Stimulated activated memory B cell treated with anti-CD40 and anti-IgM and Interleukin-4, amounts not matched to agents 10 μg/mL and 1 μg/mL and 100 μg/mL, for 72 hours (primary cell): Measurements from ENCODE around the gene MORC3.
"Not testable (repeated sequence)": the region's sequence is repeated elsewhere in the genome, so short reads cannot be mapped to it uniquely, and the experiment has no call there.

Experiments used
- ATAC-seq: fragments of 150-1000 bp; cut with Tn5 transposase; 2 replicates; pipeline ENCODE4 v1.10.0; 2021
- H3K27ac Mint-ChIP-seq: one replicate; pipeline ENCODE4 v1.8.0; 2022; ENCODE audit warnings: mild to moderate bottlenecking, mixed read lengths
- H3K27me3 Mint-ChIP-seq: one replicate; pipeline ENCODE4 v1.8.0; 2022; ENCODE audit warnings: mixed read lengths
- H3K36me3 Mint-ChIP-seq: one replicate; pipeline ENCODE4 v1.8.0; 2022; ENCODE audit warnings: mixed read lengths
- H3K4me1 Mint-ChIP-seq: one replicate; pipeline ENCODE4 v1.8.0; 2022; ENCODE audit warnings: mixed read lengths
- H3K4me3 Mint-ChIP-seq: one replicate; pipeline ENCODE4 v1.8.0; 2022; ENCODE audit warnings: mild to moderate bottlenecking, moderate library complexity, mixed read lengths
- H3K9me3 Mint-ChIP-seq: one replicate; pipeline ENCODE4 v1.8.0; 2022; ENCODE audit warnings: mixed read lengths

Gene MORC3

GRCh38 chr21:36349315-36349714 is 29.3 kb downstream of the MORC3 start:
- no peak overlapping the region for H3K4me3 Mint-ChIP-seq
- no peaks in the 10 kb centered on the region for H3K9me3 Mint-ChIP-seq
- H3K36me3 Mint-ChIP-seq: peaks cover 48% of the 10 kb centered on the region
- H3K27ac Mint-ChIP-seq: no peak overlapping the region
- no peaks in the 10 kb centered on the region for H3K4me1 Mint-ChIP-seq
- no peaks in the 10 kb centered on the region for H3K27me3 Mint-ChIP-seq
- no peak for ATAC-seq

- Mint-ChIP-seq H3K4me3 (no peak overlapping the region), H3K27ac (no peak overlapping the region), H3K36me3 (peaks cover 46% of the 10 kb centered on the region), H3K9me3 (no peaks in the 10 kb centered on the region), H3K27me3 (no peaks in the 10 kb centered on the region), H3K4me1 (no peaks in the 10 kb centered on the region)
- no peak for ATAC-seq
Observed at GRCh38 chr21:36350282-36350910, 30.4 kb downstream of the MORC3 start.

- Mint-ChIP-seq H3K4me3 (no peak overlapping the region), H3K36me3 (peaks cover 42% of the 10 kb centered on the region), H3K27me3 (no peaks in the 10 kb centered on the region), H3K27ac (peak overlapping the region; percentile 1), H3K4me1 (no peaks in the 10 kb centered on the region), H3K9me3 (no peaks in the 10 kb centered on the region)
- no peak for ATAC-seq
Observed at GRCh38 chr21:36354918-36355680, 35.1 kb downstream of the MORC3 start.

GRCh38 chr21:36355868-36356267 is 35.9 kb downstream of the MORC3 start:
- Mint-ChIP-seq H3K36me3 (peaks cover 48% of the 10 kb centered on the region), H3K4me1 (no peaks in the 10 kb centered on the region), H3K9me3 (no peaks in the 10 kb centered on the region), H3K27ac (no peak overlapping the region), H3K27me3 (no peaks in the 10 kb centered on the region), H3K4me3 (no peak overlapping the region)
- ATAC-seq: no peak

GRCh38 chr21:36359185-36359584 is 39.2 kb downstream of the MORC3 start:
- peaks cover 35% of the 10 kb centered on the region for H3K36me3 Mint-ChIP-seq
- no peaks in the 10 kb centered on the region for H3K4me1 Mint-ChIP-seq
- H3K4me3 Mint-ChIP-seq: no peak overlapping the region
- no peaks in the 10 kb centered on the region for H3K9me3 Mint-ChIP-seq
- H3K27me3 Mint-ChIP-seq: no peaks in the 10 kb centered on the region
- no peak for ATAC-seq
- H3K27ac Mint-ChIP-seq: no peak overlapping the region

- no peak overlapping the region for H3K4me3 Mint-ChIP-seq
- ATAC-seq: no peak
Observed at GRCh38 chr21:36369064-36369685, 49.2 kb downstream of the MORC3 start.

GRCh38 chr21:36375994-36376393 is 56.0 kb downstream of the MORC3 start:
- no peaks in the 10 kb centered on the region for H3K4me1 Mint-ChIP-seq
- H3K36me3 Mint-ChIP-seq: peaks cover 38% of the 10 kb centered on the region
- H3K27me3 Mint-ChIP-seq: no peaks in the 10 kb centered on the region
- ATAC-seq: no peak
- H3K9me3 Mint-ChIP-seq: no peaks in the 10 kb centered on the region
- no peak overlapping the region for H3K27ac Mint-ChIP-seq
- no peak overlapping the region for H3K4me3 Mint-ChIP-seq

More at GRCh38 chr21:36369064-36369685, 49.2 kb downstream of the MORC3 start:
- Mint-ChIP-seq H3K4me1 (peaks cover 11% of the 10 kb centered on the region), H3K27me3 (no peaks in the 10 kb centered on the region), H3K36me3 (peaks cover 71% of the 10 kb centered on the region), H3K27ac (peak overlapping the region; percentile 61), H3K9me3 (no peaks in the 10 kb centered on the region)

- H3K27ac Mint-ChIP-seq: no peak overlapping the region
- ATAC-seq: no peak
Observed at GRCh38 chr21:36377391-36377842, 57.4 kb downstream of the MORC3 start.

GRCh38 chr21:36379251-36379650 is 59.3 kb downstream of the MORC3 start:
- Mint-ChIP-seq H3K9me3 (no peaks in the 10 kb centered on the region), H3K4me1 (no peaks in the 10 kb centered on the region), H3K4me3 (no peak overlapping the region), H3K27me3 (no peaks in the 10 kb centered on the region), H3K27ac (no peak overlapping the region), H3K36me3 (peaks cover 20% of the 10 kb centered on the region)
- no peak for ATAC-seq

More at GRCh38 chr21:36377391-36377842, 57.4 kb downstream of the MORC3 start:
- Mint-ChIP-seq H3K36me3 (peaks cover 26% of the 10 kb centered on the region), H3K27me3 (no peaks in the 10 kb centered on the region), H3K4me1 (no peaks in the 10 kb centered on the region), H3K9me3 (no peaks in the 10 kb centered on the region), H3K4me3 (no peak overlapping the region)

GRCh38 chr21:36381841-36382589 is 62.0 kb downstream of the MORC3 start:
- Mint-ChIP-seq H3K4me3 (no peak overlapping the region), H3K36me3 (peaks cover 7% of the 10 kb centered on the region), H3K9me3 (no peaks in the 10 kb centered on the region), H3K27ac (no peak overlapping the region), H3K27me3 (no peaks in the 10 kb centered on the region), H3K4me1 (no peaks in the 10 kb centered on the region)
- no peak for ATAC-seq

- not testable (repeated sequence) for H3K27me3 Mint-ChIP-seq, H3K4me3 Mint-ChIP-seq, ATAC-seq, H3K4me1 Mint-ChIP-seq, H3K36me3 Mint-ChIP-seq, H3K9me3 Mint-ChIP-seq, H3K27ac Mint-ChIP-seq
Observed at GRCh38 chr21:36382722-36383121, 62.7 kb downstream of the MORC3 start.

GRCh38 chr21:36384885-36385232 is 64.9 kb downstream of the MORC3 start:
- peak; percentile 3 for ATAC-seq
- no peaks in the 10 kb centered on the region for H3K9me3 Mint-ChIP-seq
- no peak overlapping the region for H3K27ac Mint-ChIP-seq
- H3K4me3 Mint-ChIP-seq: peak overlapping the region; percentile 26
- H3K27me3 Mint-ChIP-seq: no peaks in the 10 kb centered on the region
- no peaks in the 10 kb centered on the region for H3K36me3 Mint-ChIP-seq
- H3K4me1 Mint-ChIP-seq: peaks cover 5% of the 10 kb centered on the region

GRCh38 chr21:36385233-36386030 is 65.4 kb downstream of the MORC3 start, which contains the start of gene CHAF1B:
Gene CHAF1B (plus strand): TSS chr21:36385392. CDS start chr21:36386137, 745 bp downstream.
- Mint-ChIP-seq H3K36me3 (no peaks in the 10 kb centered on the region), H3K27ac (no peak within 1 kb of the TSS), H3K4me3 (peak within 1 kb of the TSS; percentile 76), H3K4me1 (peaks cover 5% of the 10 kb centered on the region), H3K27me3 (no peaks in the 10 kb centered on the region), H3K9me3 (no peaks in the 10 kb centered on the region)
- peak; percentile 95 for ATAC-seq

- Mint-ChIP-seq H3K27ac (no peak overlapping the region), H3K4me1 (peaks cover 5% of the 10 kb centered on the region), H3K27me3 (no peaks in the 10 kb centered on the region), H3K9me3 (no peaks in the 10 kb centered on the region), H3K4me3 (peak overlapping the region; percentile 76), H3K36me3 (peaks cover under 1% of the 10 kb centered on the region)
- no peak for ATAC-seq
Observed at GRCh38 chr21:36386031-36386642, 66.1 kb downstream of the MORC3 start.
